ENCODE measurements around the gene ARHGAP6.

Gene ARHGAP6

GRCh38 chrX:11533199-11533651 lies 132.5 kb downstream of the ARHGAP6 start:
- Histone ChIP-seq H4K20me1 (ENCODE audit: insufficient read depth) (no peaks in the 10 kb centered on the region), H3K4me3 (IDR thresholded peaks at IDR 0.05; ENCODE audit: insufficient read depth, low read depth, low read length) (no peak overlapping the region), H3K4me2 (peak overlapping the region; percentile 36; the same call in 1 of the 2 replicates), H2AFZ (ENCODE audit: low read depth) (peak overlapping the region; percentile 55; the same call in 1 of the 2 replicates), H3K27ac (no peak overlapping the region), H3K79me2 (ENCODE audit: insufficient read depth, low read depth) (no peaks in the 10 kb centered on the region), H3K36me3 (ENCODE audit: insufficient read depth) (no peaks in the 10 kb centered on the region), H3K27me3 (ENCODE audit: insufficient read depth, low read depth) (no peaks in the 10 kb centered on the region), H3K9ac (no peak overlapping the region), H3K4me1 (ENCODE audit: low read depth, poor library complexity, severe bottlenecking) (peaks cover 11% of the 10 kb centered on the region)
- peak; percentile 88 for TF ChIP-seq CTCF (conservative IDR thresholded peaks at IDR 0.05; ENCODE audit: low read depth, low read length)

- Histone ChIP-seq H2AFZ (ENCODE audit: low read depth) (peak overlapping the region; percentile 55), H3K9ac (no peak overlapping the region), H3K4me3 (IDR thresholded peaks at IDR 0.05; ENCODE audit: insufficient read depth, low read depth, low read length) (no peak overlapping the region), H3K79me2 (ENCODE audit: insufficient read depth, low read depth) (no peaks in the 10 kb centered on the region), H3K4me2 (peak overlapping the region; percentile 36), H3K27ac (no peak overlapping the region), H3K4me1 (ENCODE audit: low read depth, poor library complexity, severe bottlenecking) (peaks cover 11% of the 10 kb centered on the region), H3K36me3 (ENCODE audit: insufficient read depth) (no peaks in the 10 kb centered on the region), H4K20me1 (ENCODE audit: insufficient read depth) (no peaks in the 10 kb centered on the region), H3K27me3 (ENCODE audit: insufficient read depth, low read depth) (no peaks in the 10 kb centered on the region)
- TF ChIP-seq CTCF (conservative IDR thresholded peaks at IDR 0.05; ENCODE audit: low read depth, low read length): no peak
Measured at GRCh38 chrX:11532291-11533078, 133.2 kb downstream of the ARHGAP6 start.

- H3K4me2 ChIP-seq: no peak overlapping the region
- no peak overlapping the region for H3K9ac ChIP-seq
- no peaks in the 10 kb centered on the region for H3K36me3 ChIP-seq (ENCODE audit: insufficient read depth)
- H3K79me2 ChIP-seq (ENCODE audit: insufficient read depth, low read depth): no peaks in the 10 kb centered on the region
- peak; percentile 60 for TF ChIP-seq CTCF (conservative IDR thresholded peaks at IDR 0.05; ENCODE audit: low read depth, low read length)
- no peaks in the 10 kb centered on the region for H4K20me1 ChIP-seq (ENCODE audit: insufficient read depth)
- H3K27me3 ChIP-seq (ENCODE audit: insufficient read depth, low read depth): no peaks in the 10 kb centered on the region
- no peak overlapping the region for H3K4me3 ChIP-seq (IDR thresholded peaks at IDR 0.05; ENCODE audit: insufficient read depth, low read depth, low read length)
- no peak overlapping the region for H2AFZ ChIP-seq (ENCODE audit: low read depth)
- H3K4me1 ChIP-seq (ENCODE audit: low read depth, poor library complexity, severe bottlenecking): peaks cover 11% of the 10 kb centered on the region
- H3K27ac ChIP-seq: no peak overlapping the region
Measured at GRCh38 chrX:11531226-11531625, 134.5 kb downstream of the ARHGAP6 start.

GRCh38 chrX:11530621-11531020 lies 135.1 kb downstream of the ARHGAP6 start:
- H3K4me1 ChIP-seq (ENCODE audit: low read depth, poor library complexity, severe bottlenecking): peaks cover 11% of the 10 kb centered on the region
- TF ChIP-seq CTCF (conservative IDR thresholded peaks at IDR 0.05; ENCODE audit: low read depth, low read length): no peak
- no peaks in the 10 kb centered on the region for H3K79me2 ChIP-seq (ENCODE audit: insufficient read depth, low read depth)
- H3K27me3 ChIP-seq (ENCODE audit: insufficient read depth, low read depth): no peaks in the 10 kb centered on the region
- H2AFZ ChIP-seq (ENCODE audit: low read depth): no peak overlapping the region
- no peak overlapping the region for H3K9ac ChIP-seq
- H3K27ac ChIP-seq: no peak overlapping the region
- no peak overlapping the region for H3K4me3 ChIP-seq (IDR thresholded peaks at IDR 0.05; ENCODE audit: insufficient read depth, low read depth, low read length)
- H3K4me2 ChIP-seq: no peak overlapping the region
- H3K36me3 ChIP-seq (ENCODE audit: insufficient read depth): no peaks in the 10 kb centered on the region
- no peaks in the 10 kb centered on the region for H4K20me1 ChIP-seq (ENCODE audit: insufficient read depth)
